Measurements from ENCODE around the gene IQSEC1.
A peak's percentile ranks its signal among the peaks of the same experiment; 100 is the strongest.

IQSEC1 gene

GRCh38 chr3:12997387-12997786 is 75.8 kb downstream of the IQSEC1 start:
- DNase-seq, result no peak

GRCh38 chr3:12996181-12996506 is 77.1 kb downstream of the IQSEC1 start:
- DNase-seq, result no peak

GRCh38 chr3:12995389-12996180 is 77.6 kb downstream of the IQSEC1 start:
- DNase-seq, result no peak

GRCh38 chr3:12994607-12995388 is 78.4 kb downstream of the IQSEC1 start:
- peak; percentile 37 to 60 (median 50) for DNase-seq

GRCh38 chr3:12994357-12994606 is 78.9 kb downstream of the IQSEC1 start:
- DNase-seq, result no peak

- DNase-seq, result peak in 2 of 3 experiments; percentile 3 to 28
Observed at GRCh38 chr3:12993517-12994356, 79.5 kb downstream of the IQSEC1 start.

GRCh38 chr3:12992629-12993516 is 80.4 kb downstream of the IQSEC1 start:
- DNase-seq, result no peak

GRCh38 chr3:12991861-12992281 is 81.4 kb downstream of the IQSEC1 start:
- DNase-seq, result no peak

GRCh38 chr3:12991481-12991837 is 81.8 kb downstream of the IQSEC1 start:
- DNase-seq, result no peak

GRCh38 chr3:12990781-12991480 is 82.3 kb downstream of the IQSEC1 start:
- DNase-seq, result no peak

- DNase-seq, result no peak
Observed at GRCh38 chr3:12990306-12990705, 82.9 kb downstream of the IQSEC1 start.

- DNase-seq, result no peak
Observed at GRCh38 chr3:12988728-12989454, 84.3 kb downstream of the IQSEC1 start.

GRCh38 chr3:12987602-12988001 is 85.6 kb downstream of the IQSEC1 start:
- DNase-seq, result no peak

GRCh38 chr3:12986986-12987385 is 86.2 kb downstream of the IQSEC1 start:
- no peak for DNase-seq

GRCh38 chr3:12986521-12986920 is 86.7 kb downstream of the IQSEC1 start:
- no peak for DNase-seq

GRCh38 chr3:12986031-12986430 is 87.2 kb downstream of the IQSEC1 start:
- no peak for DNase-seq

GRCh38 chr3:12985148-12985547 is 88.1 kb downstream of the IQSEC1 start:
- DNase-seq, result no peak

GRCh38 chr3:12984023-12984823 is 89.0 kb downstream of the IQSEC1 start:
- peak in 2 of 3 experiments; percentile 30 to 48 for DNase-seq

- no peak for DNase-seq
Observed at GRCh38 chr3:12983319-12983718, 89.9 kb downstream of the IQSEC1 start.

- DNase-seq, result no peak
Observed at GRCh38 chr3:12982619-12983101, 90.6 kb downstream of the IQSEC1 start.

Data from NCI-H1417 (cell line).